ENCODE measurements around the gene RIN1. TPM values are rescaled to one million over a fixed set of nuclear protein-coding genes. Genes with fewer than 3 reads are reported as not detected.

RIN1 gene
- total and polyA plus RNA-seq, 2 donors (not counting 1 experiment from before 2014, with no cell fraction given) = 0.72 to 1.7 TPM

DNA sequence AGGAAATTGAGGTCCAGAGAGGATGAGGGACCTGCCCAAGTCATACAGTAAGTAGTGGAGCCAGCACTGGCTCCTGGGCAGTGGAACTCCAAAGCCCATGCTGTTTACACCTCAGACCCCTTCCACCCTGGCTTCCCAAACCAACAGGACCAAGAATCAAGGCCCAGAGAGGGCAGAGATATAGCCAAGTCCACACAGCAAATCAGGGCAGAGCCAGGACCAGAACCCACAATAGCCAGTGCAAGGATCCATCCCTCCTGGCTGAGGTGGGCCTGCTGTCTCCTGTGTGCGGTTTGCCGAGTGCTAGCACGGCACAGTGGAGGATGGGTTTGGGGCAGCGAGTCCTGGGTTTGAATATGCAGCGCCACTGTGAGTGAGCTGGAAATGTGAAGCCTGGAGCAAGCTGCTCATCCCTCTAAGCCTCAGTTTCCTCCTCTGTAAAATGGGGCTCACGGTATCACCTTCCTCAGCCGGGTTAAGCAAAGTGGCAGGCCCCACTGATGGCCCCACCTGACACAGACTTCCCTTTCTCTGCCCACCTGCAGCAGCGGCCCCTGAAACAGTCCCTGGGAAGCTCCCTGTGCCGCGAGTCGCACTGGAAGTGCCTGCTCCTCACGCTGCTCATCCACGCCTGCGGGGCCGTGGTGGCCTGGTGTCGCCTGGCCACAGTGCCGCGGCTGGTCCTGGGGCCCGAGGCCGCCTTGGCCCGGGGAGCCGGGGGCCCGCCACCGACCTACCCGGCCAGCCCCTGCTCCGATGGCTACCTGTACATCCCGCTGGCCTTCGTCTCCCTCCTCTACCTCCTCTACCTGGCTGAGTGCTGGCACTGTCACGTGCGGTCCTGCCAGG is 42.2 kb downstream of the RIN1 start:
- H3K36me3 ChIP-seq (replicated peaks in 1 of 2; ENCODE audit: control extremely low read depth in 1 of 2, control insufficient read depth in 1 of 2, extremely low read depth in 1 of 2, insufficient read depth in 2 of 2, low read length in 1 of 2) = no peaks in the 10 kb centered on the region
- H3K27me3 Mint-ChIP-seq = peaks cover 18% of the 10 kb centered on the region
- peaks cover 24 to 25% of the 10 kb centered on the region in 2 donors for H3K4me1 ChIP-seq (ENCODE audit: control insufficient read depth in 2 of 2, insufficient read depth in 2 of 2, low read length in 2 of 2)
- TF ChIP-seq CTCF (IDR thresholded peaks at IDR 0.05) = no peak
- TF ChIP-seq EZH2 (IDR thresholded peaks at IDR 0.05; ENCODE audit: borderline replicate concordance, insufficient read depth, low read depth, low read length, poor library complexity, severe bottlenecking) = no peak
- H3K9me3 ChIP-seq (ENCODE audit: control extremely low read depth in 1 of 3, control insufficient read depth in 2 of 3, insufficient read depth in 1 of 3, low read length in 2 of 3) = peaks cover 0 to 4% (median 0%) of the 10 kb centered on the region in 3 donors
- H3K4me3 Mint-ChIP-seq = no peak overlapping the region
- H4K20me1 ChIP-seq (ENCODE audit: control insufficient read depth, insufficient read depth, low read length, poor library complexity, severe bottlenecking) = no peaks in the 10 kb centered on the region
- ChIA-PET POLR2A (no interaction called here), CTCF (interaction anchor here (2.1 kb wide), 1 partner anchor 18 kb away, joined by 8 read pairs; no protein-coding TSS in a partner anchor)
- WGBS (ENCODE audit: insufficient coverage) = 79% methylated on average over 26 of the region's 30 CpGs
- peaks cover 23% of the 10 kb centered on the region for H3K4me1 Mint-ChIP-seq
- no peak for ATAC-seq (ENCODE audit: low read depth)
- no peaks in the 10 kb centered on the region for H3K79me2 ChIP-seq (ENCODE audit: control insufficient read depth, insufficient read depth, low read length)
- no peak overlapping the region for H2AFZ ChIP-seq (ENCODE audit: insufficient read depth, low read depth, low read length, poor library complexity, severe bottlenecking)
- H3K9me3 Mint-ChIP-seq (ENCODE audit: insufficient read depth) = no peaks in the 10 kb centered on the region
- peaks cover 2 to 33% (median 15%) of the 10 kb centered on the region in 4 experiments for H3K27me3 ChIP-seq (replicated peaks in 1 of 4; ENCODE audit: control extremely low read depth in 1 of 4, control insufficient read depth in 3 of 4, insufficient read depth in 4 of 4, low read length in 3 of 4)
- H3K27ac ChIP-seq (ENCODE audit: low read length in 2 of 2) = no peak overlapping the region
- intact Hi-C loops (cut with micrococcal nuclease) = no loop called here
- H3K4me2 ChIP-seq (replicated peaks; ENCODE audit: low read depth, low read length, poor library complexity, severe bottlenecking) = no peak overlapping the region
- no peak overlapping the region for H3K4me3 ChIP-seq (ENCODE audit: control extremely low read depth in 1 of 5, extremely low read depth in 1 of 5, insufficient read depth in 1 of 5, low read depth in 2 of 5, low read length in 4 of 5)
- DNase-seq = peak; percentile 24
- no peak overlapping the region for H3K9ac ChIP-seq (ENCODE audit: low read length)
- no peak overlapping the region for H3K27ac Mint-ChIP-seq

DNA sequence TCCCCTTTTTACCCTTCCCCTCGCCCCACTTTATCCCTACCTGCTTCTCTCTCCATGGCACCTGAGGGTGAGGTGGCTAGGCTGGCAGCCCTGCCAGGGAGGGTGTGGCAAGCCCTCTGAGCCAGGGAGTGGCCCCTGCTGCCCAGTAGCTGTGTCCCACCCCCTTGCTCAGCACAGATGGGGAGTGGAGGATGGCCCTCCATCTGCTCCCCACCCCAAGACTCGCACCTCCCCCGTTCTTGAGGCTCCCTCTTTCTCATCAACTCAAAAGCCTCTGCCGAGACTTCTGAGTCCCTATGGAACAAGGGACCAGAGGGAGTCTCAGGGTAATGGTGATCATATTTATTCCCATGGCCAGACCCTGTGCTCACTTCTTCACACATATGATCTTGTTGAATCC is 42.9 kb downstream of the RIN1 start:
- Histone ChIP-seq H2AFZ (ENCODE audit: insufficient read depth, low read depth, low read length, poor library complexity, severe bottlenecking) (no peak overlapping the region), H3K79me2 (ENCODE audit: control insufficient read depth, insufficient read depth, low read length) (peaks cover 5% of the 10 kb centered on the region), H3K4me1 (ENCODE audit: control insufficient read depth in 2 of 2, insufficient read depth in 2 of 2, low read length in 2 of 2) (peaks cover 27% of the 10 kb centered on the region in 2 donors), H3K4me3 (ENCODE audit: control extremely low read depth in 1 of 5, extremely low read depth in 1 of 5, insufficient read depth in 1 of 5, low read depth in 2 of 5, low read length in 4 of 5) (no peak overlapping the region), H3K9me3 (ENCODE audit: control extremely low read depth in 1 of 3, control insufficient read depth in 2 of 3, insufficient read depth in 1 of 3, low read length in 2 of 3) (peaks cover 0 to 4% (median 0%) of the 10 kb centered on the region in 3 donors), H4K20me1 (ENCODE audit: control insufficient read depth, insufficient read depth, low read length, poor library complexity, severe bottlenecking) (peaks cover 2% of the 10 kb centered on the region), H3K9ac (ENCODE audit: low read length) (no peak overlapping the region), H3K4me2 (replicated peaks; ENCODE audit: low read depth, low read length, poor library complexity, severe bottlenecking) (no peak overlapping the region), H3K36me3 (replicated peaks in 1 of 2; ENCODE audit: control extremely low read depth in 1 of 2, control insufficient read depth in 1 of 2, extremely low read depth in 1 of 2, insufficient read depth in 2 of 2, low read length in 1 of 2) (no peaks in the 10 kb centered on the region), H3K27ac (ENCODE audit: low read length in 2 of 2) (no peak overlapping the region), H3K27me3 (replicated peaks in 1 of 4; ENCODE audit: control extremely low read depth in 1 of 4, control insufficient read depth in 3 of 4, insufficient read depth in 4 of 4, low read length in 3 of 4) (peaks cover 2 to 33% (median 15%) of the 10 kb centered on the region in 4 experiments)
- ChIA-PET POLR2A (no interaction called here), CTCF (no interaction called here)
- peak overlapping the region; percentile 13 for H3K4me3 Mint-ChIP-seq
- intact Hi-C loops (cut with micrococcal nuclease) = no loop called here
- no peak for TF ChIP-seq CTCF (IDR thresholded peaks at IDR 0.05)
- no peak for TF ChIP-seq EZH2 (IDR thresholded peaks at IDR 0.05; ENCODE audit: borderline replicate concordance, insufficient read depth, low read depth, low read length, poor library complexity, severe bottlenecking)
- peaks cover 18% of the 10 kb centered on the region for H3K27me3 Mint-ChIP-seq
- ATAC-seq (ENCODE audit: low read depth) (no peak), DNase-seq (peak; percentile 15)
- H3K4me1 Mint-ChIP-seq = peaks cover 26% of the 10 kb centered on the region
- WGBS (ENCODE audit: insufficient coverage) = no CpG with 5 or more reads among the region's 4 CpGs
- no peaks in the 10 kb centered on the region for H3K9me3 Mint-ChIP-seq (ENCODE audit: insufficient read depth)
- H3K27ac Mint-ChIP-seq = no peak overlapping the region
